ENCODE measurements around the gene ETV5. TPM values are rescaled to one million over a fixed set of nuclear protein-coding genes. Genes with fewer than 3 reads are reported as not detected.

Gene ETV5
- total RNA-seq, 1 donor from 2014 or later = 42.2 TPM

- no peak overlapping the region for H3K27ac Mint-ChIP-seq
- H3K4me1 Mint-ChIP-seq (ENCODE audit: unreplicated experiment) = no peaks in the 10 kb centered on the region
- H3K4me3 Mint-ChIP-seq = no peak overlapping the region
- H3K36me3 Mint-ChIP-seq = peaks cover 14% of the 10 kb centered on the region
- no peaks in the 10 kb centered on the region for H3K9me3 Mint-ChIP-seq
- peaks cover 4% of the 10 kb centered on the region for H3K27me3 Mint-ChIP-seq
- TF ChIP-seq, protein P1, sequence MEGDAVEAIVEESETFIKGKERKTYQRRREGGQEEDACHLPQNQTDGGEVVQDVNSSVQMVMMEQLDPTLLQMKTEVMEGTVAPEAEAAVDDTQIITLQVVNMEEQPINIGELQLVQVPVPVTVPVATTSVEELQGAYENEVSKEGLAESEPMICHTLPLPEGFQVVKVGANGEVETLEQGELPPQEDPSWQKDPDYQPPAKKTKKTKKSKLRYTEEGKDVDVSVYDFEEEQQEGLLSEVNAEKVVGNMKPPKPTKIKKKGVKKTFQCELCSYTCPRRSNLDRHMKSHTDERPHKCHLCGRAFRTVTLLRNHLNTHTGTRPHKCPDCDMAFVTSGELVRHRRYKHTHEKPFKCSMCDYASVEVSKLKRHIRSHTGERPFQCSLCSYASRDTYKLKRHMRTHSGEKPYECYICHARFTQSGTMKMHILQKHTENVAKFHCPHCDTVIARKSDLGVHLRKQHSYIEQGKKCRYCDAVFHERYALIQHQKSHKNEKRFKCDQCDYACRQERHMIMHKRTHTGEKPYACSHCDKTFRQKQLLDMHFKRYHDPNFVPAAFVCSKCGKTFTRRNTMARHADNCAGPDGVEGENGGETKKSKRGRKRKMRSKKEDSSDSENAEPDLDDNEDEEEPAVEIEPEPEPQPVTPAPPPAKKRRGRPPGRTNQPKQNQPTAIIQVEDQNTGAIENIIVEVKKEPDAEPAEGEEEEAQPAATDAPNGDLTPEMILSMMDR (conservative IDR thresholded peaks at IDR 0.05) = no peak
- no peak for DNase-seq (ENCODE audit: extremely low spot score, unreplicated experiment)
Observed at GRCh38 chr3:186046838-186047237, 62.1 kb downstream of the ETV5 start.

DNA sequence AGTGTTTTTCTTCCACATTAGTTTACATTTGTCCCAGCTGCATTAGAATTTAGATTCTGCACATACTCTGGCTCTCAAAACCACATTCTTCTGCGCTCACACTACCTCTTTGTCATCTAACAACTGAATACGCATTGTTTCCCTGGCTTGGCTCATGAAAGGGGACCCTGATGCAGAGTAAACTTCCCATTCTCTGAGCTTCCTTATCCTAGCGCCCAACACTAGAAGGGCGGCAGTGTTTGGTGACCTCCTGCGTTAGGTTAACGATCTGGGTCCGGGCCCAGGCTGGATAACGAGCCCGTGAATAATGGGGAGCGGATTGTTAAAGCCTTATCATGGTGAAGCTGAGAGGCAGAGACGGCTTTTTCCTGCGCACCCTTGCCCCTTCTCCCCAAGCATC lies 63.9 kb downstream of the ETV5 start:
- Mint-ChIP-seq H3K9me3 (no peaks in the 10 kb centered on the region), H3K27ac (no peak overlapping the region), H3K4me1 (ENCODE audit: unreplicated experiment) (no peaks in the 10 kb centered on the region), H3K36me3 (peaks cover 8% of the 10 kb centered on the region), H3K27me3 (peaks cover 4% of the 10 kb centered on the region), H3K4me3 (no peak overlapping the region)
- TF ChIP-seq, protein P1 (conservative IDR thresholded peaks at IDR 0.05) = no peak
- DNase-seq (ENCODE audit: extremely low spot score, unreplicated experiment) = no peak

- Mint-ChIP-seq H3K4me3 (no peak overlapping the region), H3K36me3 (peaks cover 8% of the 10 kb centered on the region), H3K27ac (no peak overlapping the region), H3K4me1 (ENCODE audit: unreplicated experiment) (no peaks in the 10 kb centered on the region), H3K9me3 (no peaks in the 10 kb centered on the region), H3K27me3 (peaks cover 4% of the 10 kb centered on the region)
- TF ChIP-seq, protein P1 (conservative IDR thresholded peaks at IDR 0.05) = no peak
- DNase-seq (ENCODE audit: extremely low spot score, unreplicated experiment) = no peak
Observed at GRCh38 chr3:186044427-186044826, 64.5 kb downstream of the ETV5 start.

DNA sequence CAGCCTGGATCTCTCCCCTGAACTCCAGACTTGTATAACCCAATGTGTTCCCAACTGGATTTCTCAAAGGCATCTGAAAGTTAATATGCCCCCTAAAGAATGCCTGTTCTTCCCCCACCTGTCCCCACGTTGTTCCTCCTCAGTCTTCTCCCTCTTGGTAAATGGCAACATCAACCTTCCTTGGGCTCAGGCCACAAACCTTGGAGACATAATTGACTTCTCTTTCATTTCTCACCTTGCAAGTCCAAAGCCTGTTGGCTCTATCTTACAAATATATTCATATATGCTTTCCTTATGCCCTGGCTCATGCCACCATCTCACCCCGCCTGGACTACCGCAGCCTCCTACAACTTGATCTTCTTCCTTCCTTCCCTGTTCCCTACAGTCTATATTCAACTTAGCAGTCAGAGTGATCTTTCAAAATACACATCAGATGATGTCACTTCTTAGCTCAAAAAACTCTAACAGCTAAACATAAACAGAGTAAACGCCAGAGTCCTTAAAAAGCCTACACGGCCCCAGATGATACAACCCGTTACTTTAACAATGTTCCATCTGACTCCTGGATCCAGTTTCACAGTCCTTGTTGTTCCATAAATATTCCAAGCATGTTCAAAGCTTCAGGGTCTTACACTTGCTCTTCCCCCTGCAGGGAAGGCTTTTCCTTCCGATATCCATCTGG lies 66.2 kb downstream of the ETV5 start:
- H3K9me3 Mint-ChIP-seq = peaks cover 3% of the 10 kb centered on the region

DNA sequence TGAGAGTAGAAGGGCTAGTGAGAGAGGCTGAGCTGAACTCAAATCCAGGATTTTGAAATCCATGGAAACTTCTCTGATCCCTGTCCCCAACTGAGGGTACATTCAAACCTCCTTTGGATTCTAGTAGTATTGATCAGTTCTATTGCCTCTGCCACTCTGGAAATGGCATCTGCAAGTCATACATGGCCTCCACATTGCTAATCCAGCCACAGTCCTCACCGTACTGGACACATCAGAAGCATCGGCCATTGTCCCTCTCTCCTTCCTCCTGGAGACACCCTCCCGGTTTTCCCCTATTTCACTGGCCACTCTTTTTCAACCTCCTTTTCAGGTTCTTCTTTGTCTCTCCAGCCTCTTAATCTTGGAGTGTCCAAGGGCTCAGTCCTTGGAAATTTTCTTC lies 66.9 kb downstream of the ETV5 start:
- Mint-ChIP-seq H3K9me3 (peaks cover 3% of the 10 kb centered on the region), H3K4me3 (no peak overlapping the region), H3K4me1 (ENCODE audit: unreplicated experiment) (no peaks in the 10 kb centered on the region), H3K27ac (no peak overlapping the region), H3K27me3 (peaks cover 4% of the 10 kb centered on the region), H3K36me3 (no peaks in the 10 kb centered on the region)
- no peak for DNase-seq (ENCODE audit: extremely low spot score, unreplicated experiment)
- TF ChIP-seq, protein P1 (conservative IDR thresholded peaks at IDR 0.05) = no peak

More for the DNA sequence above, 66.2 kb downstream of the ETV5 start:
- TF ChIP-seq, protein P1 (conservative IDR thresholded peaks at IDR 0.05) = no peak
- DNase-seq (ENCODE audit: extremely low spot score, unreplicated experiment) = no peak
- peaks cover 4% of the 10 kb centered on the region for H3K27me3 Mint-ChIP-seq
- H3K4me1 Mint-ChIP-seq (ENCODE audit: unreplicated experiment) = no peaks in the 10 kb centered on the region
- H3K4me3 Mint-ChIP-seq = no peak overlapping the region
- no peaks in the 10 kb centered on the region for H3K36me3 Mint-ChIP-seq
- H3K27ac Mint-ChIP-seq = no peak overlapping the region
